AG04449 (cell line): ENCODE data around the gene WWC1.

Experiments used
- CTCF ChIA-PET: fragments of 350-600 bp; formaldehyde crosslinking; extraction: SDS; loops from one replicate; lab custom pipeline; 2021; ENCODE audit warnings: antibody characterized with exemption; lab: Yijun Ruan, JAX
- POLR2A ChIA-PET: fragments of 400-600, 350-600 bp; formaldehyde crosslinking; extraction: SDS; loops from one replicate; lab custom pipeline; 2020; ENCODE audit warnings: antibody characterized with exemption, inconsistent platforms; lab: Yijun Ruan, JAX
- DNase-seq: peaks from one replicate; pipeline ENCODE4 v3.0.0-alpha.2; 2010; ENCODE audit warnings: low read depth, low spot score
- H3K4me3 ChIP-seq: 2 replicates; pipeline ENCODE4 v1.5.1; 2011; ENCODE audit warnings: low read depth, mild to moderate bottlenecking, control low read depth, low read length
- TF ChIP-seq, protein P1 (sequence below): IDR thresholded peaks from one replicate; pipeline ENCODE4 v1.5.1; 2011; ENCODE audit warnings: mild to moderate bottlenecking, moderate library complexity, low read length, control low read depth, inconsistent platforms; ENCODE audit not compliant: insufficient read depth; ENCODE audit errors: missing control alignments

Gene WWC1

DNA sequence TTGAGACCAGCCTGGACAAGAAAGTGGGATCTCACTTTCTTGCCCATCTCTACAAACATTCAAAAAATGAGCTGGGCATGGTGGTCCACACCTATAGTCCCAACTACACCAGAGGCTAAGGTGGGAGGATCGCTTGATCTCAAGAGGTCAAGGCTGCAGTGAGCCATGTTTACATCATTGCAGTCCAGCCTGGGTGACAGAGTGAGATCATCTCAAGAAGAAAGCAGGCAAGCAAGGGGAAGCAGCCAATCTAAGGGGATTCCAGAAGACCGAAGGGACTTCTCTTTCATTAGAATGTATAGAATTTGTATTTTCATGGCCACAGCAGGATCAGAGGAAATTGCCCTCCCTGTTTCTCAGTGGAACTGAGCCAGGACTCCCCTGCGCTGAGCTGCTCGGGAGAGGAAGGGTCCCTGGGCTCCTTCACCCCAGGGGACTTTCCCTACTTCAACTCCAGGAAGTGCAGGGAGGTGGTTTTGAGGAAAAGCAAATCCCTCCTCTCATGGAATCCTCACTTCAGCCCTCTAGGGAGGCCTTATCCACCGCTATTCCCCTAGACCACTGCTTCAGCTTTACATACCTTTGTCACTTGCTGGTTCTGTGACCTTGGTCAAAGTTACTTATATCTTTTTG is 12.1 kb downstream of the WWC1 start:
- no peak for DNase-seq
- ChIA-PET CTCF (interaction anchor here (8.0 kb wide), 1 partner anchor 10 kb away, joined by 87 read pairs; the partner anchor contains the start of gene WWC1), POLR2A (no interaction called here)
- no peak overlapping the region for H3K4me3 ChIP-seq
- TF ChIP-seq, protein P1, sequence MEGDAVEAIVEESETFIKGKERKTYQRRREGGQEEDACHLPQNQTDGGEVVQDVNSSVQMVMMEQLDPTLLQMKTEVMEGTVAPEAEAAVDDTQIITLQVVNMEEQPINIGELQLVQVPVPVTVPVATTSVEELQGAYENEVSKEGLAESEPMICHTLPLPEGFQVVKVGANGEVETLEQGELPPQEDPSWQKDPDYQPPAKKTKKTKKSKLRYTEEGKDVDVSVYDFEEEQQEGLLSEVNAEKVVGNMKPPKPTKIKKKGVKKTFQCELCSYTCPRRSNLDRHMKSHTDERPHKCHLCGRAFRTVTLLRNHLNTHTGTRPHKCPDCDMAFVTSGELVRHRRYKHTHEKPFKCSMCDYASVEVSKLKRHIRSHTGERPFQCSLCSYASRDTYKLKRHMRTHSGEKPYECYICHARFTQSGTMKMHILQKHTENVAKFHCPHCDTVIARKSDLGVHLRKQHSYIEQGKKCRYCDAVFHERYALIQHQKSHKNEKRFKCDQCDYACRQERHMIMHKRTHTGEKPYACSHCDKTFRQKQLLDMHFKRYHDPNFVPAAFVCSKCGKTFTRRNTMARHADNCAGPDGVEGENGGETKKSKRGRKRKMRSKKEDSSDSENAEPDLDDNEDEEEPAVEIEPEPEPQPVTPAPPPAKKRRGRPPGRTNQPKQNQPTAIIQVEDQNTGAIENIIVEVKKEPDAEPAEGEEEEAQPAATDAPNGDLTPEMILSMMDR = no peak

DNA sequence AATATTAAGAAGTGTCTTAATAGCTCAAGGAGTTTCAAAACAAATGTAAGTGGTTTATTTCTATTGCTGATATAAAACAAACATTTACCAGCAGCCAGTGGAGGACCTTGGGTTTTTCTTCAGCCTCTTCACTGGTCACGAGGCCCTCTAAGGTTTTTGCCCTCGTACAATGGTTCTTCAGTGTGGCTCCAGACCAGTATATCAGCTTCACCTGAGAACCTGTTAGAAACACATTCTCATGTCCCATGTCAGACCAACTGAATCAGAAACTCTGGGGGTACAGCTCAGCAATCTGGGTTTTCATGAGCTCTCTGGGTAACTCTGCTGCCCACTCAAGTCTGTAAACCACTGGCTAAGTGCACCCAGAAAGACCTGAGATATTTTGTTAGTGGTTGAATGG is 12.9 kb downstream of the WWC1 start:
- DNase-seq = no peak
- POLR2A ChIA-PET = no interaction called here
- CTCF ChIA-PET = interaction anchor here (8.0 kb wide), 1 partner anchor 11 kb away, joined by 87 read pairs; the partner anchor contains the start of gene WWC1
- TF ChIP-seq, protein P1 = no peak
- H3K4me3 ChIP-seq = no peak overlapping the region

DNA sequence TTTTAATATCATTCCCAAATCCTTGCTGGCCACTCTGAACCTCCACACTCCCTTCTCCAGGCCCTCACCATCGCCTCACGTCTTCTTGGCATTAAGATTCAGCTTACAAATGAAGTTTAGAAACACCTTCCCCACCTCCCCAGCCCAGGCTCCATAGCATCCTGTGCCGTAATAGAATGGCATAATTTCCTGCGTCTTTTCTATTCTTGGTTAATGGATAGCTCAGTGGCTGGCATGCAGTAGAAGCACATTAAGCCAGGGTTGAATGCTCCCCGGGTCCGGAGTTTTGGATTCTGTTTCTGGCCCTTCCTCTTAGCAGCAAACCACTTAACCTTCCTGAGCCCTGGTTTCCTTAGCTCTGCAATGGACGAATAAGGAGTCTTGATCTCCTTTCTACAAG is 13.8 kb downstream of the WWC1 start:
- CTCF ChIA-PET = interaction anchor here (8.0 kb wide), 1 partner anchor 12 kb away, joined by 87 read pairs; the partner anchor contains the start of gene WWC1
- DNase-seq = no peak
- TF ChIP-seq, protein P1 = no peak
- H3K4me3 ChIP-seq = no peak overlapping the region
- POLR2A ChIA-PET = no interaction called here

DNA sequence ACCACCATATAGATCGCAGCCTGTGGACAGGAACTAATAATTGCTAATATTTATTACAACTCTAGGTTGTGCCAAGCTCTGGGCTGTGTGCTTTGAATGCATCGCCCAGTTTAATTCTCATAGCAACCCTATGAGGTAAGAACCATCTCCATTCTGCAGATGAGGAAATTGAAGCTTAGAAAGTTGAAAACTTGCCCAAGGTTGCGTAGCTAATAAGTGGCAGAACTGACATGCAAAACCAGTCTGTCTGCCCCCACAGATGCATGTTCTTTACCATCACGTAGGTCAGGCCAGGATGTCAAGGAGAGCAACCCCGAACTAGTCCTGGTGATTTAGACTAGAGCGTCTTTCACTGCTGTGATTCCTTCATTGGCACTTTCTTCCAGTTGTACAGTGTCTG is 15.6 kb downstream of the WWC1 start:
- POLR2A ChIA-PET = interaction anchor here (0.6 kb wide), 1 partner anchor 196 kb away, joined by 3 read pairs; no protein-coding TSS in a partner anchor
- TF ChIP-seq, protein P1 = no peak
- DNase-seq = no peak
- no peak overlapping the region for H3K4me3 ChIP-seq
- CTCF ChIA-PET = interaction anchor here (8.0 kb wide), 1 partner anchor 13 kb away, joined by 87 read pairs; the partner anchor contains the start of gene WWC1

DNA sequence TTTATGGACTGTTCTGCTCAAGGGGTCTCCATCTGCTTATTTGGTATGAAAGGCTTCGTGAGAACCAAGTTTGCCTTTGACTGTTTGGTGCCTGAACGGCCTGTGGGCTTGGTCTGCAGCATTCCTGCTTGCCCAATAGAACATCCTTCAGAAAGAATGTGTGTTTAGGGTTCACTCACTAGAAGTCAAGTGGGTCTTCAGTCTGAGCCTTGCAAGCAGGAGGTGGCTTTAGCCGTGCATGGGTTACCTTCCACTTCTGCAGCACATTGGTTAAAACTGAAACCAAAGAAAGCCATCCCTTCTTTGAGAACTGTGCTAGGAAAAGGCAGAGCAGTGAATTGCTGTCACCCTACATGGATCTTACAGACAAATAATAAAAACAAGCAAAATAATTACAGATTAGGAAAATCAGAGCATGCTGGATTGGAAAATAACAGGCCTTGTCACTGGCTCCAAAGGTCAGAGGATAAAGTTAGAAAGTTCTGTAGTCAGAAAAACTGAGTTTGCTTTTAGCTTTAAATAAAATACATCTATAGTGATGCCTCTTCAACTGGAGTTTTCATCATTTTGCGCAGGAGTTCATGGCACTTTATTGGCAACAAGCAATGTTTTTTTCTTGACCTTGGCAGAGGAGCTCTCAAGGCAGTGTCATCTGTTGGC is 16.6 kb downstream of the WWC1 start:
- ChIA-PET POLR2A (interaction anchor here (0.6 kb wide), 1 partner anchor 197 kb away, joined by 3 read pairs; no protein-coding TSS in a partner anchor), CTCF (interaction anchor here (1.0 to 1.1 kb wide), 2 partner anchors 12 to 16 kb away, joined by 3 to 6 read pairs; partner anchors contain the start of gene WWC1)
- DNase-seq = no peak
- TF ChIP-seq, protein P1 = no peak
- no peak overlapping the region for H3K4me3 ChIP-seq
